GM21367 (cell line): Measurements from ENCODE around the gene RHBDD2.

Experiments
- ATAC-seq: cut with Tn5 transposase; IDR thresholded peaks from one replicate; pipeline ENCODE4 v1.9.1; 2021; ENCODE audit not compliant: unreplicated experiment

The RHBDD2 gene

DNA sequence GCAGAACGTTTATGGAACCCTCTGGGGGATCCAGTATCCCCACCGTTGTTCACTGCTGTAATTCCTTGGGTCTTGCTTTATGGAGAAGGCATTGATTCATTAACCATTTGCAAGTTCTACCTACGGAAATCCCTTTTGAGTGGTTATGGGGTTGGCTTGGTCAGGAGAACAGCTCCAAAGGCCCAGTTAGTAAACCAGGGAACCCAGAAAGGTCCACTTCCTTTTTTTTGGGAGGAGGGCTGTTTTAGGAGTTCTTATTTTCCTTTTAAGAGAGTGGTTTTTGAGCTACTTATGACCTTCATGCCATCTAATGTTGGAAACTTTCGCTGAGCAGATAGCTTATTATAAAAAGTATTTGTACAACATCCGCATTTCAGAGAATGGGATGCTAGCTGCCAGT lies 37.4 kb downstream of the RHBDD2 start:
- ATAC-seq = no peak

DNA sequence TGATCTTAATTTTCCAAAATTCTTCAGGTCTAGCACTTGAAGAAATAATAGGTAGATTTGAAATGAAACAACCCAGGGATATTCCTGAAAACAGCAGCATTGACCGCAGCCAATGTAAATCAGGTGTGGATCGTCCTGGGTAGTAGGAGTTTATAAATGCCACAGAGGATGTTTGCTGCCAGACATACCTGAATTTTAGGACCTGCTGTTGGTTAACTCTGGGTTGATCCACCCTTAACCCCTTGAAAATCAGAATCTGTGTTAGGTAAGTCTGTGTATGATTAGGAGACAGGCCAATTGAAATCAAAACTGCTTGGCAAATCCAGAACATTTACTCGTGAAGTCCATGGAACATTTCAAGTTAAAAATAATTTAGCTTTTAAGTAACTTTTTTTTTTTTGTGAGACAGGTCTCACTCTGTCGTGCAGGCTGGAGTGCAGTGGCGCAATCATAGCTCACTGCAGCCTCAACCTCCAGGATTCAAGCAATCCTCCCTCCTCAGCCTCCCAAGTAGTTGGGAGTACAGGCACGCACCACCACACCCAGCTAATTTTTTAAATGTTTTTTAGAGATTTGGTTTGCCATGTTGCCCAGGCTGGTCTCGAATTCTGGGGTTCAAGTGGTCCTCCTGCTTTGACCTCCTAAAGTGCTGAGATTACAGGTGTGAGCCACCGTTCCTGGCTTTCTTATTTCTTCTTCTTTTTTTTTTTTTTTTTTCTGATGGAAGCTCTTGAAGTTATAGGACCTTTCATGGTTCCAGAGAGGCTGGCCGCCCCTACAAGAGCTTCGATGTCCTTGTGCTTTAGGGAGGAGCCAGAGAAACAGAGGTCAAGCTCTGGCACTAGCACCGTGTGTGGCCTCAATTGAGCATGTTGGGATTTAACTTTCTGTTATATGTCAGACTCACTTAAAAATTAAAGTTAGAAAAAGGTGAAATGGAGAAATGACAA lies 38.1 kb downstream of the RHBDD2 start:
- no peak for ATAC-seq

DNA sequence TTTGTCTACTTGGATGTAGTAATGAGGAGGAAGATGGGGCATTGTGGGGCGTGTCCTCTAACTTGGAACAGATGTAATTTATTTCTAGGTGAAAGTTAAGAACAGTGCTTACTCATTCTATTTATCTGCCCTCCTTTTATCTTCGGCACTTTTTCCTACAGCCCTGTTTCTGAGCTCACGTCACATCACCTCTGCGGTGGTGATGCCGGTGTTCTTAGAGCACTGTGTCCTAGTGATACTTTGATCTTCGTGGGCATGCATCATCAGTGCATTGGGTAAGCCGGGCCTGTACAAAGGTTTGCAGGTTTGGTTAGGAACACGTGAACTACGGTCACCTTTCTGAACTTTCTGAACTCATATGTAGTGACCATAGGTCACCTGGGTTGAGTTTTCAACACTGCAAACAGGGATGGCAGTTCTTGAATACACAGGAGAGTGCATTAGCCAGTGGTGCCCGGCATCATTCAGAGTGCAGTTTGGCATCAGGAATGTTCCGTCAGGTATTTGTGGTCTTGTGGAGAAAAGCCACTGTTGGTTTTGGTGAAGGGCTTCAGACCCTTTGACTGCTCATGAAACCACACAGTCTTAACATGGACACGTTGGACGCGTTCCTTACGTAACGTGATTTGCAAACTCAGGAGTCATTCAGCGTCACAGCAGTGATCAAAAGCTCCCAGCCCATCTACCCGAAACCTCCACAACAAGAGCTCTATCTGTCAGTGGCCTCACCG lies 41.8 kb downstream of the RHBDD2 start:
- no peak for ATAC-seq

DNA sequence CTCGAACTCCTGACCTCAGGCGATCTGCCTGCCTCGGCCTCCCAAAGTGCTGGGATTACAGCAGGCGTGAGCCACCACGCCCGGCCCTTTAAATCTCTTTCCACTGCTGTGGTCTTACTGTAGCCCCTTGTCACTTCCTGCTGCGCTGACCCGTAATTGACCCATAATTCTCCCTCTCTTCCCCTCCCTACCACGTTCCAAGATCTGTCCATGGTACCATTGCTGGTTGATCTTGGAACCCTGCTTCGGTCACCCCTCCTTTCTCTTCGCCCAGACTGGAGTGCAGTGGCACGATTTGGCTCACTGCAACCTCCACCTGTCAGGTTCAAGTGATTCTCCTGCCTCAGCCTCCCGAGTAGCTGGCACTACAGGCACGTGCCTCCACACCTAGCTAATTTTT lies 42.6 kb downstream of the RHBDD2 start:
- ATAC-seq = no peak

DNA sequence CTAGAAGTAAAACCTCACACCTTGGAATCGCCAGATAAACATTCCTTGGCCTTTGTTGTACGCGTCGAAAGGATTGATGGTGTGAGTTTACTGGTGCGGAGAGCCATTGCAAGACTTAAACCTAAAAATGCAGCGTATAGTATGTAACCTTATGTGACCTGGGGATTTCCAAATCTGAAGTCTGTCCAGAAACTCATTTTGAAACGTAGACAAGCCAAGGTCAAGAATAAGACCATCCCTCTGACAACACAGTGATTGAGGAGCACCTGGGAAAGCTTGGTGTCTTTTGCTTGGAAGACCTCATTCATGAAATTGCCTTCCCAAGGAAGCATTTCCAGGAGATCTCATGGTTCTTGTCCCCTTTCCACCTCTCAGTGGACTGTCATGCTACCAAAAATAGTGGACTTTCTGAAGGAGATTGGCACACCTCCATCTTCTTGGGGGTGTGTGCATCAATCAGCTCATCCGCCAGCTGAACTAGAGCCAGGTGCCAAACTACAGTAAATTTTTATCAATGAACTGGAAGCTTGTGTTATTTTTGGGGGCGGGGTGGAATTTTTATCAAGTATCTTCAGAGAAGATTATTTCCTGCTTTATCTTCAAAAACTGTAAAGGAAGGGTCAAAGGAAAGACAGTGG lies 44.3 kb downstream of the RHBDD2 start:
- no peak for ATAC-seq

DNA sequence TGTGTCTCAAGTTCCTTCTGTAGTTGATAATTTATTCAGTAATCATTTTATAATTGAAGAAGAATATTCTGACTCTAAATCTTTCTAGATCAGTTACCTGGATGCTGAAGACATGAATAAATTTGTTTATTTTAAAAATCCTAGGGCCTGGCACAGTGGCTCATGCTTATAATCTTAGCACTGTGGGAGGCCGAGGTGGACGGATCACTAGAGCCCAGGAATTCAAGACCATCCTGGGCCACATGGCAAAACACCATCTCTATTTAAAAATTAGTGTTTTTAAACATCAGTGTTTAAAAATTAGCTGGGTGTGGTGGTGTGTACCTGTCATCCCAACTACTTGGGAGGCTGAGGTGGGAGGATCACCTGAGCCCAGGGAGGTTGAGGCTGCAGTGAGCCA lies 45.4 kb downstream of the RHBDD2 start:
- no peak for ATAC-seq

DNA sequence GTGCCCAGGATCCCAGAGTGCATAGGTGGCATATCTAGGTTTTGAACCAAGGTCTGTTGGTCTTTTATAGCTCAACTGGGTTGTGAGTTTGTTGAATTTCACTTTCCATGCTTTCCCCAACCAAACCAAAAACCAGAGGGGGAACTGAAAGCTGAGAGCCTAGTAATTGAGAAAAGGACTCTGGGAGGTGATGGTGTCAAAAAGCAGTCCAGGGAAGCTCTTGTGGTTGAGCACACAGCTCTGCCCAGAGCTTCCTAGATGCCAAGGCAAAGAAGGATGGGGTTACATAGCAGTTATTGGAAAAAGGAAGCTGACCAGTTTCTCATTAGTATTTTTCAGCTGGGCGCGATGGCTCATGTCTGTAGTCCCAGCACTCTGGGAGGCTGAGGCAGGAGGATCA lies 46.1 kb downstream of the RHBDD2 start:
- no peak for ATAC-seq

DNA sequence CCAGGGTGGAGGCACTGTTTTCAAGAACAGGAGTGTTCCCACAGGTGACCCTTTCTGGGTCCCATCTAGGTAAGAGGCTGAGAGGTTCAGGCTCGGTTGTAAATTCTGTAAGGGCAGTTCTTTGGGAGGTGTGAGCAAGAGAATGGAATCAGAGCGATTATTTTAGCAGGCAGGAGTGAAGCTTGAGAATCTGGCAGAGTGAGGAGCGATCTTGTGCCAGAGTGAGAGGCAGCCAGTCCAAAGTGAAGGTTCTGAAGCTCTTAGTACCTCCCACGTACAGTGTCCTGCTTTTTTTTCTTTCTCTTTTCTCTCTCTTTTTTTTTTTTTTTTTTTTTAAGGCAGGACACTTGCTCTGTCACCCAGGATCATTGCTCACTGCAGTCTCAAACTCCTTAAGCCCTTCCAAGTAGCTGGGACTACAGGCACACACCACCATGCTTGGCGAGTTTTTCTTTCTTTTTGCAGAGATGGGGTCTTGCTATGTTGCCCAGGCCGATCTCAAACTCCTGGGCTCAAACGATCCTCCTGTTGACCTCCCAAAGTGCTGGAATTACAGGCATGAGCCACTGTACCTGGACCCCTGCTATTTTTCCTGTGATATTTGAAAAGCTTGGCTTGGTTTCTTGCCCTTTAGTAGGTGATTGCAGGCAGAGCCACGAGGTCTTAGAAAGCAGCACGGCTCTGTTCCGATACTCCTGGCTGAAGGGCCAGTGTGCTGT lies 47.0 kb downstream of the RHBDD2 start:
- ATAC-seq = no peak

DNA sequence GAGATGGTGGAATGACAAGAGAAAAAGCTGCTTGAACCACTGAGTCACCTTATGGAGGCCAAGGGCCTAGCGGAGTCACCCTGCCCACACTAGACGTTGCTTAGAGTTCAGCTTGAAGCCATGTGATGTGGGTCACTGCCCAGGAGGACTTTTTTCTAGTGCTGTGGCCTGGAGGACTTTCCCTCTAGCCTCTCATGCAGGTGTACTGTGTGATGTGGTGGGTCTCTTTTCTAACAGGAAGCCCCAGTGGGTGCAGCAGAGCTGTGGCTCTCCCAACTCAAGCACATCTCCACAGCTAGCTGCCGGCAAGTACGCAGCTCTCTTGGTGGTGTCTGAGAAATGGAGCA lies 49.7 kb downstream of the RHBDD2 start:
- no peak for ATAC-seq

DNA sequence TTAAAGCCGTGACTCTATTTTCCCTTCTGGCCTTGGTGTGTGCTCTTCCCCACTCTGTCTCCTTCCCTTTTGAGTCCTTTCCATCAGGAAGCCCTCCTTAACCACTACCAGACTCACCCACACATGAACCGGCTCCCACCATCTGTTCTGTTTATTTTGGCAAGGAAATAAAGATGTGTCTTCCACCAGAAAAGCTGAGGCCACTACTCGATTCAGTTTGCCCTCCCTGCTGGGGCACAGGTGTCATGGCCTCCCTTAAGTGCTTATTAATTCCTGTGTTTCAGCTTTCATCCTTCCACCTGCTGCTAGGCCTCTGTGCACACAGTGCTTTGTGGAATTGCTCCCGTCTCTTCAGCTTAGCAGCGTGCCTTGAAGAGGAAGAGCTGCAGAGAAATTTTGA lies 52.8 kb downstream of the RHBDD2 start:
- no peak for ATAC-seq

DNA sequence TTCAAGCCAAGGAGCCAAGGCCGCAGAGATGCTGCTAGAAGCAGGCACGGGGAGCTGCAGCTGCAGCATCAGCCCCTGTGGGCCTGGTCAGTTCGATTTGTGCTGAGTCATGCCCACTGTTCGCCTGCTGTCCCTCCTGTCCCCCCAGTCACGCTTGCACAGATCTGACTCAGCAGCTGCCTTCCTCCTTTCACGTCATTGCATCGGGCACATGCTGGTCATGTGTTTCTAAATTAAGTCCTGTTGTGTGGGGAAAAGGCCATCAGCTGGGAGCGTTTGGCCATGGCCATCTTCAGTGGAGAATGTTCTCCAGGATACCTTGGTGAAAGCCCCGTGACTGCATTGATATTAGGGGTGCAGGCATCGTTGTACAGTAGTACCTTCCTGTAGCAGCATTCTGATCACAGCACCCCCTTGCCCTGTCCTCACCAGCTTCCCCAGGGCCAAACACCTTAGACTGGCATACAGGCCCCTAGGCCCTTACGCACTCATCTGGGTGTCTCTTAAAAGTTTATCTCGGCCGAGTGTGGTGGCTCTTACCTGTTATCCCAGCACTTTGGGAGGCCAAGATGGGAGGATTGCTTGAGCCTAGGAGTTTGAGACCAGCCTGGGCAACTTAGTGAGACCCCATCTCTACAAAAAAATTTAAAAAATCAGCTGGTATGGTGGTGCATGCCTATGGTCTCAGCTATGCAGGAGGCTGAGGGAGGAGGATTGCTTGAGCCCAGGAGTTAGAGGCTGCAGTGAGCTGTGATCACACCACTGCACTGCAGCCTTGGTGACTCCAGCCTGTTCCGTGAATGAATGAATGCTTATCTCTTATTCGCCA lies 59.3 kb downstream of the RHBDD2 start:
- ATAC-seq = no peak
